NCI-H748 treated with DMSO at 0.1 percent for 48 hours (cell line): ENCODE data around the gene MET.

Experiments used
- DNase-seq: peaks from one replicate; lab custom pipeline; 2025; lab: John Stamatoyannopoulos, UW

Gene MET

DNA sequence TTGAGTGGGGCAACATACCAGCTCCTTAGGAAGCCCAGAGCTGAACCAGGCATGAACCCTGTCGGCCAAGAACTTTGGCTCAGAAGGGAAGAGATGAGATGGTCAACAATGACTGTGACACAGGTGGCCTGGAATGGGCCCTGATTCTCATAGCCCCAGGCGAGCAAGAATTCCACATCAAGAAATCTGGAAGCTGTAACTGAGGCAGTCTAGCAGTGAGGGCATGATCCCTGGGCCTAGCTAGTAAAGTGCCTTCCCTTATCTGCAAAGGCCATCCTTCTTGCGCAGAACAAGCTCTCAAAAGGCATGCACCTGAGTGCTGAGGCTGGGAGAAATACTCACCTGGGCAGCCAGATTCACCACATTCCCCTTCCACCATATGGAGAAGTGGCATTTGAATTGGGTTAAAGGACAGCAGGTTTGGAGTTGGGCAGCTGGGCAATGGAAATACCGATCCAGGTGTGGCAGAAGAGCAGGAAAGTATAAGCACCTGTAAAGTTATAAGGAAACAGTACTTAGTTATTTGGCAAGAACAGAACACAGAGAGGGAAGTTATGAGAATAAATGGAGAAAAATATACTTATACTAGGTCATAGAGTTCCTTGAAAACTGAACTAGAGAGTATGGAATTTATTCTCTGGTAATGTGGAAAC, 111.8 kb downstream of the MET start:
- DNase-seq: no peak

DNA sequence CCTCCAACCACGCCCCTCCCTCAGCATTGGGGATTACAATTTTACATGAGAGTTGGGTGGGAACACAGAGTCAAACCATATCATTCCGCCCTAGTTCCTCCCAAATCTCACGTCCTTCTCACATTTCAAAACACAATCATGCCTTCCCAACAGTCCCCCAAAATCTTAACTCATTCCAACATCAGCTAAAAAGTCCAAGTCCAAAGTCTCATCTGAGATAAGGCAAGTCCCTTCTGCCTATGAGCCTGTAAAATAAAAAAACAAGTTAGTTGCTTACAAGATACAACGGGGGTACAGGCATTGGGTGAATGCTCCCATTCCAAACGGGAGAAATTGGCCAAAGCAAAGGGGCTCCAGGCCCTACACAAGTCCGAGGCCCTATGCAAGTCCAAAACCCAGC, 112.7 kb downstream of the MET start:
- DNase-seq: no peak

DNA sequence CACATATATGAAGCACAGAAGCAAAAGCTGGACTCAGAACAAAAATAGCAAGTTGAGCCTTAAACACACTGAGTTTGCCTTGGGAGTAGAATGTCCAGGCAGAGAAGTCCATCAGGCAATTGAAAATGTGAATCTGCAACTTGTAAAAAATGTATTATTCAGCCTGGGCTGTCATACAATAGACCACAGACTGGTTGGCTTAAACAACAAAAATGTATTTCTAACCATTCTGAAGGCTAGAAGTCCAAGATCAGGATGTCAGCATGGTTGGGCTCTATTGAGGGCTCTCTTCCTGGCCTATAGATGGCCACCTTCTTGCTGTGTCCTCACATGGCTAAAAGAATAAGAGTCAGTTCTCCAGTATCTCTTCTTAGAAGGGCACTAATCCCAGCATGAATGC, 113.8 kb downstream of the MET start:
- no peak for DNase-seq

DNA sequence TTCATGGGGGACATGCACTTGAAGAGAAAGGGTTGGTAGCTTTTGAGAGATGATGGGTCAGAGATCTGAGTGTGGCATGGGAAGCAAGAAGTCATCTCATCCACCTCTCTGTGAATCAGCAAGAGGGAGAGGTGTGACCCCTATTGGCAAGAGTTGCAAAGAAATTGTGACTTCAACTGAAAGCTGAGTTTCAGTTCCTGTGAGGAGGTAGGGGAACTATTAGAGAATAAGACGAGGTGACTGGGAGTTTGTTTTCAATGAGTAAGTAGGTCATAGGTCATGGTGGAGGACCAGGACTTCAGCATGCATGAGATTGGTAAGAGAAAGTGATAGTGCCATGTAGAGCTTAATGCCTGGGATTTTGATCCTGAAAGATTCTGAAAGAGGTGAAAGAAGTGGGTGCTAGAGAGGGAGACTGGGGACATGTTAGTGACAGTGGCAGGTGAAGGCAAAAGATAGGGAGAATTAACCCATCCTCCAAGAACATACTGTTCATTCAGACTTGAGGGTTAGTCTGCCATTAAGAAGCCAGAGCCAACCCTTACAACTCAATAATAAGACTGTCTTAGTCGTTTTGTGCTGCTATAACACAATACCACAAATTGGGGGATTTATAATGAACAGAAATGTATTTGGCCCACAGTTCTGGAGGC, 114.9 kb downstream of the MET start:
- peak; percentile 22 for DNase-seq

DNA sequence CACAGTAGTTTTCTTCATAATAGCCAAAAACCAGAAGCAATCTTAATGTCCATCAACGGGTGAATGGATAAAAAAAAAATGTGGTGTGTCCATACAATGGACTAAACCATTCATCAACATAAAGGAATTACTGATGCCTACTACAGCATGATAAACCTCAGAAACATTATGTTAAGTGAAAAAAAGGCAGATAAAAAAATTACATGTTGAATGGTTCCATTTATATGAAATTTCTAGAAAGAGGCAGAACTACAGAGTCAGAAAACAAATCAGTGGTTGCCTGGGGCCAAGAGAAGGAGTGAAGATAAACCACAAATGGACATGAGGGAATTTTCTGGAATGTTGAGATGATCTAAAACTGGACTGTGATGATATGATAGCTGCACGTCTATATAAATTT, 115.9 kb downstream of the MET start:
- no peak for DNase-seq

DNA sequence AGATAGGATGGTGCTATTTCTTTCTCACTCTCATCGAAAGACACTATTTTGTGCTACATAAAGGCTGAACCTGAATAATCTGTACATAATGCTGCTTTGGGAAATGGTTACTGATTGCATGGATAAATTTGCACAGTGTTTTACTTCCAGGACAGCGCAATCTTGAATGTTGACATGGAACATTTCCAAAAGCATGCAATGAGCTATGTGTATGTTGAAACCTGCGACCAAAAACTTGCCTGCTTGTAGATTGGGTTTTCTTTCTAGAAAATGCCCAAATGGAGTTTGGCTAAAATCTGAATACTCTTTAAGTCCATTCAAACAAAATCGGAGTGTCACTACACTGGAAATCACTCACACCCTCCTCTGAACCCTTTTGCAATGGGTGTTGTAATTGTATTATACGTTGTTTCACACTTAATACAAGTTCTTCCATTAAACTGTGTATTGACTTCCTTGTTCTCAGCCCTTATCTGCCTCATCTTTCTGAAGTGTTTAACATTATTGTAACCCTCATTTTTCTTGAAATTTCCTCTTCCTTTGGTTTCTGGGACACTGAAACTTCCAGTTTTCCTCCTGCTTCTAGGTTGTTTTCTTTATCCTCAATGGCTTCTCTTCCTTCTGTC, 116.7 kb downstream of the MET start:
- DNase-seq: no peak

DNA sequence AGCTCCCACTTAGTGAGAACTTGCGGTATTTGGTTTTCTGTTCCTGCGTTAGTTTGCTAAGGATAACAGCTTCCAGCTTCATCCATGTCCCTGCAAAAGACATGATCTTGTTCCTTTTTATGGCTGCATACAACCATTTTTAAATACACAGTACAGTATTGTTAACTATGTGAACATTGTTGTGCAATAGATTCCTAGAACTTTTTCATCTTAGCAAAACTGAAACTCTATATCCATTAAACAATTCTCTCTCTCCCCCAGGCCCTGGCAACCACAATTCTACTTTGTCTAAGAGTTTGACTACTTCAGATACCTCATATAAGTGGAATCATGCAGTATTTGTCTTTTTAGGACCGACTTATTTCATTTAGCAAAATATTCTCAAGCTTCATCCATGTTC, 118.0 kb downstream of the MET start:
- DNase-seq: no peak

DNA sequence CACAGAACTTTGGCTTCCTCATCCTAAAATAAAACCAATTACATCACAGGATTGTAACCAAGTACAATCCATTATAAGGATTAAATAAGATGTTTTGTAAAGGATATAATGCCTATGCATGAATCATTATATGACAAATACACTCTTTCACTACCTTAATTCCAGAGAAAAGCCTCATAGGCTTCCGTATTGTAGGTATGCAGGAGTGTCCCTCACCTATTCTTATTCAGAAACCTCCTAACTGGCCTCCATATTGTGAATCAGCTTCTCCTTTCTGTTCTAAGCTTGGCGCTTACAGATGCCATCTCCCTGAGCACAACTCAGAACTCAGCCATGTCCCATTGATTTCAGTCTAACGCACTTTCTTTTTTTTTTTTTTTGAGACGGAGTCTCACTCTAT, 120.8 kb downstream of the MET start:
- DNase-seq: no peak

DNA sequence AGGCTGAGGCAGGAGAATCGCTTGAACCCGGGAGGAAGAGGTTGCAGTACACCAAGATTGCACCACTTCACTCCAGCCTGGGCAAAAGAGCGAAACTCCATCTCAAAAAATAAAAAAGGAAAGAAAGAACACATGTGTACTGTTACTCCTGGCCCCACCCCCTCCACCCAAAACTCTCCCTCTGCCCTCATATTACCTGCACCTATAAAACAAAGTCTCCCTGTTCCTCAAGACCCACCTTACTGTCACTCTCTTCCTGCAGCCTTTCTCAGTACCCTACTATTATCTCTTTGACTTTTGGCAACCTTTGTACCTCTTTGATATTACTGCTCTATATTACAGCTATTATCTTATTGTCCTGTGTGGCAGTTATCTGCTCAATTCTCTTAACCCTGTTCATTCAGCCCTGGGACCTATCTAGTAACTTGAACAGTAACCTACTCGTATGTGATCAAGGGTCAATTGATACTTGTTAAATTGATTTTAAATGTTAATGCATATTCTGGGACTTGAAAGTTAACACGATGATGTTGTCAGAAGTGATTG, 121.9 kb downstream of the MET start:
- DNase-seq: no peak

DNA sequence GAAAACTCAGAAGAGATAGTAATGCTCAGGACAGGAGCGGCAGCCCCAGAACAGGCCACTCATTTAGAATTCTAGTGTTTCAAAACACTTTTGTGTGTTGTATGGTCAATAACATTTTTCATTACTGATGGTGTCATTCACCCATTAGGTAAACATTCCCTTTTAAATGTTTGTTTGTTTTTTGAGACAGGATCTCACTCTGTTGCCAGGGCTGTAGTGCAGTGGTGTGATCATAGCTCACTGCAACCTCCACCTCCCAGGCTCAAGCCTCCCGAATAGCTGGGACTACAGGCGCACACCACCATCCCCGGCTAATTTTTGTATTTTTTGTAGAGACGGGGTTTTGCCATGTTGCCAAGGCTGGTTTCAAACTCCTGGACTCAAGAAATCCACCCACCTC, 124.5 kb downstream of the MET start:
- DNase-seq: no peak

DNA sequence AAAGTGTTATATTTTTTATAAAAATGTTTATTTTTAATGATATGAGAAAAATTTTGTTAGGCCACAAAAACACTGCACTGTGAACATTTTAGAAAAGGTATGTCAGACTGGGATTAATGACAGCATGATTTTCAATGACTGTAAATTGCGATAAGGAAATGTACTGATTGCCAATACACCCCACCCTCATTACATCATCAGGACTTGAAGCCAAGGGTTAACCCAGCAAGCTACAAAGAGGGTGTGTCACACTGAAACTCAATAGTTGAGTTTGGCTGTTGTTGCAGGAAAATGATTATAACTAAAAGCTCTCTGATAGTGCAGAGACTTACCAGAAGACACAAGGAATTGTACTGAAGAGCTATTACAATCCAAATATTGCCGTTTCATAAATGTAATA, 125.6 kb downstream of the MET start:
- DNase-seq: no peak

DNA sequence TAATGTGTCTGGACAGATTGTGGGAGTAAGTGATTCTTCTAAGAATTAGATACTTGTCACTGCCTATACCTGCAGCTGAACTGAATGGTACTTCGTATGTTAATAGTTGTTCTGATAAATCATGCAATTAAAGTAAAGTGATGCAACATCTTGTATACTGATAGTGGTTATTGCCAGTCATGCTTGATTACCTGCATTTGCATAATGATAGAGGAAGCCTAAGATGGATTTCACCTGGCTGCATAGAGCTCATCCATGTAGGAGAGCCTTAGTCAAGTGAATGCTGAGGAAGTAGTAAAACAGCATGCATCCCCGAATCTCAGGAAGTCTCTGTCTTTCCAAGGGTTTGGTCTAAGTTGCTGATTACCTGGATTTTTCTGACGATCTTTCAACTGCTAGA, 126.2 kb downstream of the MET start:
- no peak for DNase-seq

DNA sequence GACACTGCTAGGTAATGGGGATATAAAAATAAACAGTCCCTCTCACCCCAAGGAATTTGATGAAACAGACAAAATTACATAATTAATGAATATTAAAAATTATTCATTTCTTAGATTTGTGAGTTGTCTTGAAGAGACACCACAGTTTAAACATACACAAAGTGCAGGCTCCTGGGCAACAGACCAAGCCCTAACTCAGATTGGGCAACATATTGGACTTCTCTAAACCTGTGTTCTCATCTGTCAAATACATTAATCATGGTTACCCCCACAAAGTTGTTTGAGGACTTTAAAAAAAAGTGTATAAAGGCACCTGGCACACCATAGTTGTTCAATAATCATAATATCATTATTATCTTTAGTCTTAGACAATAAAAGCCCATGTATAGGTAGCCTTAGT, 127.9 kb downstream of the MET start:
- no peak for DNase-seq

DNA sequence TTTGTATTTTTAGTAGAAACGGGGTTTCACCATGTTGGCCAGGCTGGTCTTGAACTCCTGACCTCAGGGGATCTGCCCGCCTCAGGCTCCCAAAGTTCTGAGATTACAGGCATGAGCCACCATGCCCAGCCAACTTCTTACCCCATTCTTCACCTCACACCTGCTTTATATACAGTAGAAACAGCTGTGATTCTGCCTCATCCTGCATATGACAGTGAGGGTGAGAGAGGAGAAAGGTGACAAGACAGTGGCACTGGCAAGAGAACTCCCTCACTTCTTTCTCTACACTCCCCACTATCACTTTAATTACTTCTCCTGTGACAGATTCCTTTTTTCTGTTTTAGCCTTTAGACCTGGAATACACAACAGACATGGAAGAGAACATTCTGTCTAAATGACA, 128.6 kb downstream of the MET start:
- DNase-seq: no peak

DNA sequence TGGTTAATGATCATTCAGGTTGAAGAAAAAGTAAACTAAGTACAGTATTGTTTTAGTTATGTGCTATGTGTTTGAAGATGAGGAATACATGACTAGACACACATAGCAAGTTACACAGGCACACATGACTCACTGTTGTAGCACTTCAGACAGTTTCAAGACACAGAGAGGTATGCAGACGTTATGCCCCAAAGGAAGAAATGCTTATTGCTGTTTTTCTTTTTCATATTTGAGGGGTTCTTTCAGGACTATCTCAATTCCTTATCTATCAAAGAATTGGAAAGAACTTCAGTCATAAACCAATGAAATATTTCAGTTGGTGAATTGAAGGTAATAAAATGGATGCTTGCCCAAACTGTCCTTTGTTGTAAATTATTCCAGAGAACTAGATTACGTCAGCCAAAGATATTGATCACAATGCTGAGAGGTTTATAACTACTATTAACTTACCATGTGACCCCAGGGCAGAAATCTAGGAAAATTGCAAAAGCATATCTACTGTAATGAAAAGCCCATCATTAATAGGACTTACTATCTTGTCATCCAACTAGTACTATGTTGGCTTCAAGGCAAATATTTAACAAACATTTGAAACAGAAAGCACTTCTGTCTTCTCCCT, 129.2 kb downstream of the MET start:
- no peak for DNase-seq

DNA sequence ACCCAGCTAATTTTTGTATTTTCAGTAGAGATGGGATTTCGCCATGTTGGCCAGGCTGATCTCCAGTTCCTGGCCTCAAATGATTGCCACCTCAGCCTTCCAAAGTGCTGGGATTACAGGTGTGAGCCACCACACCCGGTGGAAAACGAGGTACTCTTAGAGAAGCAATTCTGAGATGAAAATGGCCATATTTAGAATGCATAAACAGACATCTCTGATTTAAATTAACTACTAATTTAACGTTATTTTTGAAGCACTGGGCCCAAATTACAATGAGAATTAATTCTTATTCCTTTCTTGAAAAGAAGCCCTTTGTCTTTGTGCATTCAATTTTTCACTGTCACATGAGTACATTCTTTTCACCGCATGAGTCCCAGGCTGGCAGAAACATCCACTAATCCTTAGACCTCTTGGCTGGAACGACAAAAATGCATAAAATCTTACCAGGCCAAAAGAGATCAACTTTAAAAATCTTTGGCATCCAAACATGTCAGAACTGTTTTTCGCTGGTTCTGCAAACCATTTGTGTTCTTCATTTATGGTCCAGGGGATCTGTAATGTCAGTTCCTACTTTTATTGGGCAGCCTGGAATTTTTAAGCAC, 130.2 kb downstream of the MET start:
- no peak for DNase-seq

DNA sequence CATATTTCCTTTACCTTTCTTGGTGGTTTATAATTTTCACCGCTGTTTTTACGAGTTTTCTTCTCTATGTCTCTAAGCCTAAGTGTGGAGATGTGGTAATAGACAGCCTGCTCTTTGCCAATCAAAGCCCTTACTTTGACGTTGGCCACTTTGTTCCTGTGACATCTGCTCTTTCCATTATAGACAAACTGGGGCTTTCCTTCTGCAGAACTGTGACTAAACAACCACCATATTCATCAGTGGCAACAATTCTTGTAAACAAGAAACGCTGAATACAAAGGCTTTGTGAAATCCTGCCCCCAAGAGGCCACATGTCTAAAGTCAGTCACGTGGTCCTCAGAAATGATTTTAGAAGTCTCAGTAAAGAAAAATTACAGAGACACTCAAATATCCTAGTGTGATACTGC, 130.8 kb downstream of the MET start:
- DNase-seq: peak; percentile 30

DNA sequence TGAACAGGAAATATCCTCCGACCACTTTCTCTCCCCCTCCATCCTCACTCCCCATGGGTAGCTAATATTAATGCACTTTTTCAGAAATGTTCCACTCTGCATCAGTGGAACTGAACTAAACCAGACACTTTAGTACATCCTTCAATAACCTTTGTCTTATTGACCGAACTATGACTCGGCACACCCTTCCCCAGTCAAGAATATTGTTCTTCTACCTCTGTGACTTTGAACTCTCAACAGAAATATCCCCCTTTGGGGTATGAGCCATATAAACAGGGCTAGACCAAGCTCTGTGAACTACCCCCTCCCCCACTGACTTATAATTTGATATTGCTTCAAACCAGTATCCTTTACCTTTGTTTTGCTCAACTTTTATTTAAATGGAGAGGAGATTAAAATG, 132.5 kb downstream of the MET start:
- no peak for DNase-seq

DNA sequence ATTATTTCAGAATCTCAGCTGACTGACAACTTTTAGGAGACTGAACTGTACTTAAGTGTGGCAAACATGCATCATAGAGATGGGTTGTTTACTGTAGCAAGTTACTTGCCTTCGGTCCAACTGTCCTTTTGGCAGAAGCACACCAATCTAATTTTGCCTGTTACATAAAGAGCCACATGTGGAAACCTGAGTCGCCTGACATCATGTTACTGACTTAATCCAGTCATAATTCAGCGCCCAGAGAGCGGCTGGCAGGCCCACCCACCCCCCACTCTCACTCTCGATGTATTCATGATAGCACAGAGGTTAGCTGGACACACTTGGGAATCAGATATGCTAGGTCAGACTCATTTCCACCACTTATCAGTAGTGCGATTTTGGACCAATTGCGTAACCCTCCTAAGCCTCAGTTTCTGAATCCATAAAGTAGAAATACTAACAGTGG, 133.1 kb downstream of the MET start:
- DNase-seq: no peak

DNA sequence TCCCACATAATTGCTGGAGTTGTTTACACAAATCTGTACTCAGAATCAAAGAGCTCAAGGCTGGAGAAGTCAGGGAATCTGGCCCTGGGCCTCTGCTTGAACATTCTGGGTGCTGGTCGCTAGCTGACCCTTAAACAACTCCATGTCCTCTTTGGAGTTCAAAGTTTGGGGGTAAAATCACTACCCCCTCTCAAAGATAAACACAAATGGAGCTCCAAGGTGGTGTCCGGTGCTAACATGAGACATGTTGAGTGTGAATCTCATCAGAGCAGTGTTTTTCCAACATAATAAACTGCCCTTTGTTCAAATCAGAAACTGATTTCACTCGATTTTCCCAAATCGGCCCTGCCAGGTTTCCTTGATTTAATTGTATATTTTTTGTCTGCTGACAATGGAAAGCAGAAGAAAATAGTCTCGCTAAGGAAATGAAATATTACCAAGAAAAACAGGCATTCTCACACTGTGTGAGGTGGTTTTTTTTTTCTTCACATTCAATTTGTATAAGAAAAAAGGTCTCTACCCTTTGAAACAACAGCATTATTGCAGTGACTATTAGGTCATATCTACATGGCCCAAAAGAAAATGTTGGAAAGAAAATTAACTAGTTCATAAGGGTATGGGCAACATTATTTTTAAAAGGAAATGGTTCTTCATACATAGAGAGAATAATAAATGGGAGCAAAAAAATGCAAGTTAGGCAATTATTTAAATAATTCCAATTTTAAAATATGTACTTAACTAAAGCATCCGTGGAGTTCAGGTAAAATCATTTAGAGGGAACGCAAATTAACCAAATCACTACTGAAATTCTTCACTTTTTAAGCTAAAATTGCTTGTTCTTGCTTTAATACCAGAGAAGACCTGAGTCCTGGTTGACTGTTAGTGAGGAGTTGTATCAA, 134.3 kb downstream of the MET start:
- DNase-seq: no peak

DNA sequence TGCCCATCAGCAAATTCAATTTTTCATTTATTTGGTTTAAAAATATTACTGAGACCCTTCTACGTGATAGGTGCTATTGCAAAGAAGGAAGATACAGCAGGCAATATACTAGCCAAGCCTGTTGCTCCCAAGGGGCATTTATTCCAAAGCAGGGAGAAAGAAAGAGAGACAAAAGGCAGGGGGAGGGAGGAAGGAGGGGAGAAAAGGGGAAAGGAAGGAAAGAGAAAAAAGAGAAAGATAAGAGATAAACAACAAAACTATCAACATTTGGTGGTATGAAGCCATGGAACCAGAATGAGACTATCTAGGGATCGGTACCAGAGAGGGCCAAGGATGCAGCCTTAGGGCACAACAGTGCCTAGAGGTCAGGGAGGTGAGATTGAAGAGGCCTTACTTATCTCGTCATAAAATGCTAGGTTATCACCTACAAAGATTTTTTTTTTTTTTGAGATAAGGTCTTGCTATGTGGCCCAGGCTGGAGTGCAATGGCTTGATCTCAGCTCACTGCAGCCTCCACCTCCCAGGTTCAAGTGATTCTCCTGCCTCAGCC, 135.1 kb downstream of the MET start:
- no peak for DNase-seq
